Fibroblast of mammary gland (primary cell): Measurements from ENCODE around the gene NELL2.

ENCODE experiments used
- DNase-seq: peaks from one replicate; pipeline ENCODE4 v3.0.0-alpha.2; 2010; ENCODE audit warnings: low read depth
- H3K4me3 ChIP-seq: 2 replicates; pipeline ENCODE4 v1.5.1; 2011; ENCODE audit warnings: low read depth, mild to moderate bottlenecking, low read length, moderate library complexity; ENCODE audit not compliant: control insufficient read depth
- TF ChIP-seq, protein P1 (sequence below): conservative IDR thresholded peaks from 2 replicates; pipeline ENCODE4 v1.5.1; 2011; ENCODE audit warnings: low read depth, low read length, inconsistent platforms; ENCODE audit not compliant: control insufficient read depth, insufficient read depth

The NELL2 gene

DNA sequence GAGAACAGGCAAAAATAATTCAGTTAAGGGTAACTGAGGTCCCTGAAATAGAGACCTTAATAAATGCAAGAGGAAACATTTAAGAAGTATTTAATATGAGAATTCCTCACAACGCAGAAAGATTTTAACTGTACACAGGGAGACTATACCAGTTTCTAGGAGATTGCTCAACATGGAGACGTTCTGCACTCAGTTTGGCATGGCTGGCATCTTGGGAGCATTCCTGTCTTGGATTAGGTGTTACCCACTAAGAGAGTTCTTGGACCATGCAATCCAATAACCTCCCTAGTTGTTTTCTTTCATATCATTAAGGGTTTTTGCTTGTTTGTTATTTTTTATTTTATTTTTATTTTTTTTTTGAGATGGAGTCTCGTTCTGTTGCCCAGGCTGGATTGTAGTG, 302.4 kb downstream of the NELL2 start:
- TF ChIP-seq, protein P1, sequence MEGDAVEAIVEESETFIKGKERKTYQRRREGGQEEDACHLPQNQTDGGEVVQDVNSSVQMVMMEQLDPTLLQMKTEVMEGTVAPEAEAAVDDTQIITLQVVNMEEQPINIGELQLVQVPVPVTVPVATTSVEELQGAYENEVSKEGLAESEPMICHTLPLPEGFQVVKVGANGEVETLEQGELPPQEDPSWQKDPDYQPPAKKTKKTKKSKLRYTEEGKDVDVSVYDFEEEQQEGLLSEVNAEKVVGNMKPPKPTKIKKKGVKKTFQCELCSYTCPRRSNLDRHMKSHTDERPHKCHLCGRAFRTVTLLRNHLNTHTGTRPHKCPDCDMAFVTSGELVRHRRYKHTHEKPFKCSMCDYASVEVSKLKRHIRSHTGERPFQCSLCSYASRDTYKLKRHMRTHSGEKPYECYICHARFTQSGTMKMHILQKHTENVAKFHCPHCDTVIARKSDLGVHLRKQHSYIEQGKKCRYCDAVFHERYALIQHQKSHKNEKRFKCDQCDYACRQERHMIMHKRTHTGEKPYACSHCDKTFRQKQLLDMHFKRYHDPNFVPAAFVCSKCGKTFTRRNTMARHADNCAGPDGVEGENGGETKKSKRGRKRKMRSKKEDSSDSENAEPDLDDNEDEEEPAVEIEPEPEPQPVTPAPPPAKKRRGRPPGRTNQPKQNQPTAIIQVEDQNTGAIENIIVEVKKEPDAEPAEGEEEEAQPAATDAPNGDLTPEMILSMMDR, result no peak
- H3K4me3 ChIP-seq, result no peak overlapping the region
- DNase-seq, result no peak

DNA sequence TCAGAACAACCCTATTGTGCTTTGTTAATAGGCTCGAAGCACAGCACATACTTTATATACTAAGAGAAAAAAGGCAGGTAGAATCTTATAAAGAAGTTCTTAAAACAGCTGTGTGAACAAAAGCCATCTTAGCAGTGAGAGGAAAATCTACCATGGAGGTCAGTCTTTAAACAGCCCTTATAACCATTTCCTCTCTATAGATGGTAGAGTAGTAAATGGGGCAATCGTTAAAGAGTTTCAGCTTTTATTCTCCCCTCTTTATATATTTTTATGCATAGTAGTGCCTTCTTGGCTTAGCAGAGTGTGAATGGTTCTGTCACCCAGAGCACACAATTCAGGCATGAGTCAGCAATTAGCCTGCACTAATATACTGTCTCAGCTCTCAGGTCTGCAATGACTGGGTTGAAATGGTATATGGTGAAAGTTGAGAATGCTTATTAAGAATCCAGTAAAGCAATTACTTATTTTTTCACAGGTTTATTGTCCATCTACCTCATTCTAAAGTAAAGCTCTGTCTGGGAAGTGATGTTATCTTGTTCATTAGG, 305.0 kb downstream of the NELL2 start:
- TF ChIP-seq, protein P1, result no peak

DNA sequence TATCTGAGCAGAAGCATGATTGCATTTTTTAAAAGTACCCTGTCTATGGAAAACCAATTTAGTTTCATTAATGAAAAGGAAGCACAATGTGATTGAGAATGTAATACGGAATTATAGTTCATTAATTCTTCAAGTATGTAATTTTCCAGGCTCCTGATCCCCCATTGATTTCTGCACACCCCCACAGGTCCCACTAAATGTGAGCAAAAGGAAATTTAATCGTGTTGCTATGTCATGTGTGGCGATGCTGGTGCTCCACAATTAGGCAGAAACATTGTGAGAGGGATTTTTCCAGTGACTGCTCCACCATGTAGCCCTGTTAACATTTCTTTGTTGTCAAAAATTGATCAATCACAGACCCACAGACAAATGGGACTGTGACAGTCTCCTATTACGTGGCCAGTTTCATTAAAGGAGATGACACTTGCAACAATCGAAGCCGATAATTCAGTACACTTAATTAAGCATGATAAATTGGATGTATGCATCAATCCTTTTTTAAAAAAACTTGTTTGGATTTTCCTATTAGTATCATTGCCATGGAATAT, 306.0 kb downstream of the NELL2 start:
- TF ChIP-seq, protein P1, result no peak
- DNase-seq, result no peak

More for the DNA sequence above, 305.0 kb downstream of the NELL2 start:
- DNase-seq, result no peak
- H3K4me3 ChIP-seq, result no peak overlapping the region

DNA sequence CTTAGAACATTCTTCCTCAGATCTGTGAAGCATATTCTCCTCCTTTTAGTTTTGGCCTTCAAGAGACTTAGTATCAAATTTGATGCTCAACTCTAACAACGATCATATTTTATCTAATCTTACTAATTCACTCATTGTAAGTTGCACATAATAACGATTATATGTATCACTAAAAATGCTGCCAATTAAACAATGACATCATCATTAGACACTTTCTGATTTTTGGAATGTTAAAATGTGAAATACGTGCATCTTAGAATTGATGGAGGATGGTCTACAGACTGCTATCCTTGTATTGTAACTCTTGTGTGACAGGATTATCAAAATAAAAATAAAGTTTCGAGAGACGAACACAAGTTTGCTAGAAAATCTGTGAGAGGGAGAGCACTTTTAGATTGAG, 311.0 kb downstream of the NELL2 start:
- DNase-seq, result no peak
- TF ChIP-seq, protein P1, result no peak
- H3K4me3 ChIP-seq, result no peak overlapping the region

More for the DNA sequence above, 306.0 kb downstream of the NELL2 start:
- no peak overlapping the region for H3K4me3 ChIP-seq

DNA sequence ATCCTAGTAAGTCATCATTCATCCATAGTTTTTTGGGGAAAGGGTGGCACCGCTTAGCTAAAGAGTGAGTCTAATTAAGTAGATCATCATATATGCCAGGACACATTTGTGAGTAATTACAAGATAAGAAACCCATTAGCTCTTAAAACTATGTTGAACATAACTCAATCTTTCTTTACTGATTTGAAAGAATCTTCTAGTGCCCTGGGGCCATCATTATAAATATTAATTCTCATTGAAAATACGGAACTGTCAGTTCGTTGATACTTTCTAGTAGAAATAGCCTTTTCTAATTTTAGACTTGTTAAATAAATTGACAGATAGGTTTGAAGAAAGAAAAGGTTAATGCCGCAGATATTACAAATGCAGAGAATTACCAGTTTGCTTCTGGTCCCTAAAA, 312.6 kb downstream of the NELL2 start:
- no peak for DNase-seq
- TF ChIP-seq, protein P1, result no peak
- H3K4me3 ChIP-seq, result no peak overlapping the region

DNA sequence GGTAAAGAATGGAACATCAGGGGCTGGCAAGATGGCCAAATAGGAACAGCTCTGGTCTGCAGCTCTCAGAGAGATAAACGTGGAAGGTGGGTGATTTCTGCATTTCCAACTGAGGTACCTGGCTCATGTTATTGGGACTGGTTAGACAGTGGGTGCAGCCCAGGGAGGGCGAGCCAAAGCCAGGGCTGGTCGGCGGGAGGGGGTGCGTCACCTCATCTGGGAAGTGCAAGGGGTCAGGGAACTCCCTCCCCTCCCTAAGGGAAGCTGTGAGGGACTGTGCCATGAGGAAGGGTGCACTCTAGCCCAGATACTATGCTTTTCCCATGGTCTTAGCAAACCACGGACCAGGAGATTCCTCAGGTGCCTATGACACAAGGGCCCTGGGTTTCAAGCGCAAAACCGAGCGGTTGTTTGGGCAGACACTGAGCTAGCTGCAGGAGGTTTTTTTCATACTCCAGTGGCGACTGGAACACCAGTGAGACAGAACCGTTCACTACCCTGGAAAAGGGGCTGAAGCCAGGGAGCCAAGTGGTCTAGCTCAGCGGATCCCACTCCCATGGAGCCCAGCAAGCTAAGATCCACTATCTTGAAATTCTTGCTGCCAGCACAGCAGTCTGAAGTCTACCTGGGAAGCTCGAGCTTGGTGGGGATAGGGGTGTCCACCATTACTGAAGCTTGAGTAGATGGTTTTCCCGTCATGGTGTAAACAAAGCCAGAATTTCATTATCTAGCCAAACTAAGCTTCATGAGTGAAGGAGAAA, 317.6 kb downstream of the NELL2 start:
- no peak for DNase-seq
- no peak overlapping the region for H3K4me3 ChIP-seq
- TF ChIP-seq, protein P1, result no peak

DNA sequence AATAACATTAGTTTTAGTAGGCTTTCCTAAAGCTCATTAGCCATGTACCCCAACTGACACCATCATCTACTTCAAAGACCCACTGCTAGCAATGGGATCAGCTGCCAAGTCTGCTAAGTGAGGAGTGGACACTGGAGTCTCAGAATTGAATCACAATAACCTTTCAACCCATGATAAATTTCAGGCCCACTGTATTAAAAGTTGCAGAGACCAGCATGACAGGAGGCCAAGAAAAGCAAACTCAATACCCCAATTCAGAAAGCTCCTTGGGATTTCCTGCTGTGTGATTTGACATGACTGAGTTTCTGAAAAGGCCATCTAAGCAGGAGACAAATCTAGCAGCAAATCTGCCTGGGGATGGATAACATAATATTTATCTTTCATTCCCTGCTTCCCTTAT, 320.7 kb downstream of the NELL2 start:
- DNase-seq, result no peak
- no peak overlapping the region for H3K4me3 ChIP-seq
- TF ChIP-seq, protein P1, result no peak
